Activated CD8-positive, alpha-beta memory T cell treated with anti-CD3 and anti-CD28 coated beads, Interleukin-2, amount 50 U/mL, for 1 hour (primary cell): ENCODE results near the gene GGACT.

ENCODE experiments used
- DNase-seq: peaks from one replicate; pipeline ENCODE4 v3.0.0-alpha.2; 2020; ENCODE audit errors: extremely low read depth

The GGACT gene

DNA sequence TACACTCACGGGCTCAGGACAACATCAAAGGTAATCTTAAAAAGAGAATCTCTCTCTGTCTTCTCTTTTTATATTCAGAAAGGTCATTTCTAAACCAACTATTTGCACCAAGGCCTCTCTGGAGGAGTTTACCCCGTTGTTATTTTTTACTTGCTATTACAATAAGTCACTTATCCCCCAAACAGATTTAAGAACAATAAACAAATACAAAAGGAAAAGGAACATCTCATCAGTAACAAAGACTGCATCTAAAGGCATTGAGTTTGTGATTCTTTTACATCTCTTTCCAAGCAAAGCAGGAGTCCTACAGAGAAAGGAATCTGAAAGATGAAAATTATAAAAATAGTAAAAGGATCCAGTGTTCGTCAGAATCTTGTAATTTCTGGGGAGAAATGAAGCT, 75.4 kb downstream of the GGACT start:
- DNase-seq: no peak

DNA sequence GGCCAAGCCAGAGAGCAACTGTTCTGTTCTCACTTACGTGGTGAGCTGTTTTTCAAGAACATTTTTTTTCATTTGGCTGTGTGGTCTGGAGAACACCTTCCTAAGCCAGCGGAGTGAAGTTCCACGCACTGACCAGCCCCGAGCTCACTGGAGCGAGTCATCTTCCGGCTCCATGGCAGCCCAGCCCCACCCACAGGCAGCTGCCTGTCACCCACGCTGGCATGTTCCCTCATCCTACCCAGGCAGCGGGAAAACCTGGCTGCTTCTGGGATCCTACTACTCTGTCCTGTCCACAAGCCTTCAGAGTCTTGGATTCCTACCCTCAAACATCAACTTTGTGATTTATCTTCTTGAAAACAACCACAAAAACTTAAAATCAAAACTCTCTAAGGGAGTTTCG, 76.2 kb downstream of the GGACT start:
- no peak for DNase-seq

DNA sequence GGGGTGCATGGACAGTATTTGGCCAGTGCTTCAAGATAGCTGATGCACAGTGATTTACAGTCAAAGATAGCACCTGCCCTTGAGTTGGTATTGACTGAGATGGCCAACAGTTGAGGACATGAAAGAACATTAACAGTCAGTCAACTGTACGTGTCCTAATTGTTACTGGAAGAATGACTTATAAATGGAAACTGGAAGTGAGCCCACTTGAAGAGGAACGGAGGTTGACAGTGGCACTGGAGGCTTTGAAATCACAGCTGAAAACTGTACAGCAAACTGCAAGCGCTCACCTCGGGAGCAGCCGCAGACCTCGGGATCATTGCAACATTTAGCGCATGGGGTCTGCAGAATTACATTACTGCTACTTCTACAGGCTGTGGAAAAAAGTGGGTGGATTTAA, 77.1 kb downstream of the GGACT start:
- no peak for DNase-seq

DNA sequence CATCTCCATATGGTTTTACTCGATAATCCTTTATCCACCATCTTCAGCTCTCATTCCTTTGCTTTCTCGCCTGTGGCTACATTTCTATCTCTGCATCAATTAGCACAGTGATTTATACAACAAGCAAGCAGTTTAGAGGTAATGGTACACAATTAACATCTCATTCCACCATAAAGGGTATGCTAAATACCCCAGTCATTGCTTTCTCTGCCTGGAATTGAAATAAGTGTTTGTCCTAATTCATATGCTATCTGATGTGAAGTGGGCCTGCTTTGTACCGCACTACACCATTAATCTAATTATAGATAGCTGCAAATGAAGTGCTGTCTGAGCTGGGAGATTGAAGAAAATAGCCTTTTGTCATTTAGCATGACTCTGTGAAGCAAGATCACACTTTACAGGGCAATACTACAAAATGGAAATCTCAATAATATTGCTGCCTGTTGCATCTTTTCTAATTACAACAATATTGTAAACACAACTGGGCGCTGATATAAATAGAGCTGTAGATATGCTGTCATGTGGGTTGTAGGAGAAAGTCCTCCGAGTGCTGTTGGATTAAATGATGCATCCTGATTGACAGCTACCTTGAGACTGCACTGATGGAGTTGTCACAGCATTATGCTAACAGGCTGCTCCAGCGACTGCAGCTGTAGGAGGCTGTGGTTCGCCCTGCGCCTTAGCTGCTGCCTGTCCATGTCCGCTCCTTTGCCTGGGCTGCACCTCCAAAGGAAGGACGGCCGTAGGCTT, 78.2 kb downstream of the GGACT start:
- no peak for DNase-seq

DNA sequence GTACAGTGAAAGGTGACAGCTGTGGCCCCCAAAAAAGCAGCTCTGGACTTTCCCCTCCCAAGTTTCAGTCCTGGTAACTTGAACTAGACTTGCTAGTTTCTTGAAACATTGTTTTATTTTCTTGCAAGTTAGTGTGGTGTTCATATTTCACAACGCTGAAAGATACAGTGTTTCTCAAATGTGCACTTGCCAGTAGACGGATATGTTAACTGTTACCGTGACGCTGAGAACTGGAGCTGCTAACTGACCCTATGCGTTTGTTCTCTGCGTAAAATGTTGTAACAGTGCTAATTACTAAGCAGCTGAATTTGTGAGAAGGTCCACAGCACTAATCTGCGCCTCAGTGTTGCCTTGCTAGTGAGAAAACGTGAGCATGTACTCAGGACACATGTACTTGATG, 79.6 kb downstream of the GGACT start:
- DNase-seq: no peak

DNA sequence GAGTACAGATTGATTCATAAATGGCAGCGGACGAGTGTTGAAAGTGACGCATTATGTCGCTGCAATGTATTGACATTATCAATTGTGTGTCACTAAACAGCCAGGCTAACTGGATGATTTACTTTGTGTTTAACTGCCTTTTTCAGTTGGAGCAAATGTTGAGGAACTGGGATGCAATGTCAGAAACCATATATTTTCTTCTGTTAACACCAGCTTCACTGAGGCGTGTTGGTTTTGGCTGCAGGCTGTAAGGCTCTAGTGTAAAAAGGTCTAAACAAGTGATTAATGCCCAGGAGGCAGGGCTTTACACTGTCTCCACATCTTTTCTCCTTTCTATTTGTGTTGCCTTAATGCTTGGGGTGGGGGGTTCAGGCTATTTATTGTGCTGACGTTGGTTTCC, 80.1 kb downstream of the GGACT start:
- DNase-seq: no peak

DNA sequence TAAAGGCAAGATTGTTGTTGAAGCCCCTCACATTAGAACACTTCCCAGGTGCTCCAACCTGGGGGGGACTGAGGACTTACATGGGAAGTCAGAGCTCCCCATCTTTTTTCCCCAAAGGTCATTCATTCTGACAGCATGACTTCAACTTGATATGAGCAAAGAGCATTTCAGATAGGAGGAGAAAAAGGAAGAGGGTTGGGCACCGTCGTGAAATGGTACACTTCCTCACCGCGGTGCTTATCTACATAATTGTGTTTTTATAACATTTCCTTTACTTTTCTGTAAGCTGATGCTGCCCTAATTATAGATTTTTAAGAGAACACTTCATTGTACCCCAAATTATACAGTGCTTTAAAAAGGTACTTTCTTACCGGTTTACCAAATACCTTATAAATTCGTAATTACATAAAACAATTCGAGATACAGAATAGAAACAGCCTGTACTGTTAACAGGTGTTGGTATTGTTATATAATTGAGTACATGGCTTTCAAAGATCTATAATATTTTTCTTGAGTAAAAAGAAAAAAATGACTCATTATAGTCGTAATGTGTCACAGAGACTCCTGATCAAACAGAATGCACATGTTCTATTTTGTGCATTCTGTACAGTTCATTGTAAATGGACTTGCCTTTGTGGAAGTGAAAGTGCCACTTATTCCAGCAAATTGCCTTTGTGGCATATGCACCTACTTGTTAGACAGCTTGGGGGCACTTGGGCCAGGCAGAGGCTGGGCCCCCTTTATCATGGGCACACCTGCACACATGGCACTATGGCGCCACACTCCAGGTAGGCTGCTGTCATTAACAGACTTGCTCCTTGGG, 81.8 kb downstream of the GGACT start:
- no peak for DNase-seq

DNA sequence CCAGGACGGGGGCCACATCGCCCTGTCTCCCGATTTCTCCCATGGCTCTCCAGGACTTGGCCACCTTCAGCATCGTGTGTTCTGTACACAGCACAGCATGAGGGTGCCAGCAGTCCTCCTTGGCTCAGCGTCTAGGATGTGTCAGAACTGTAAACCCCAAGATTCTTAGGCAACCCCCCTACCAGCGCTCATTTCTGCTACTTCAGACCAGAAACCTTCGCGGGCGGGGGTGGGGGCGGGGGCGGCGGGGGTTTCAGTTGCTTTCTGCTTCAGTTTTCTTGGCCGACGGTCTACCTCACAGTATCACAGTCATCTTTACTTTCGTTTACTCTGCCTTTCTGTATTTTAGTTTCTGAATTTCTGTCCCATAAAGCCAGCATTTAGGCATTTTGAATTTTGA, 82.4 kb downstream of the GGACT start:
- no peak for DNase-seq

DNA sequence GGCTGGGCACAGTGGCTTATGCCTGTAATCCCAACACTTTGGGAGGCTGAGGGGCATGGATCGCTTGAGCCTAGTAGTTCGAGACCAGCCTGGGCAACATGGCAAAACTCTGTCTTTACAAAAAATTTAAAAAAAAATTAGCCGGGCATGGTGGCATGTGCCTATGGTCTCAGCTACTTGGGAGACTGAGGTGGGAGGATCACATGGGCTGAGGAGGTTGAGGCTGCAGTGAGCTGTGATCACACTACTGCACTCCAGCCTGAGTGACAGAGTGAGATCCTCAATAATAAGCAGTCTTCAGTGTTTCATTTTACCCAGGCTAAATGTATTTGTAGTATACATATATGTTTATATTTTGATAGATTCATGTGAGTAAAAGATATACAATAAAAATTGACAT, 85.0 kb downstream of the GGACT start:
- DNase-seq: no peak

DNA sequence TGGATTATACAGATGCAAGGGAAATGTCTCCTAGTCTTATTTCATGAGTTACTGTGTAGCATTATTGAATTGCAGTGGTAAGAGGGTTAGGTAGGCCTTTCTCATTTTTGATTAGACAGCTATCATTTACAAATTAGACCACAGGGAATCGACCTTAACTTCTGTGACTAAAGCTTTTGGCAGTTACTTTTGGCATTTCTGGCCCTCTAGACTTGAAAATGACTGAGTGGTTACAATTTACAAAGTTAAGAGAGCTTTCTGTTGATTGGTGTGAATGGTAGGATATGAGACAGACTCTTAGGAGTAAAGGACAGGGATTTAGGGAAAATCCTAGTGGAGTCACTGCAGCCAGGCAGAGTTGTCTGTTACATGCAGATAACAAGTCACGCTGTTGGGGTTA, 86.1 kb downstream of the GGACT start:
- no peak for DNase-seq

DNA sequence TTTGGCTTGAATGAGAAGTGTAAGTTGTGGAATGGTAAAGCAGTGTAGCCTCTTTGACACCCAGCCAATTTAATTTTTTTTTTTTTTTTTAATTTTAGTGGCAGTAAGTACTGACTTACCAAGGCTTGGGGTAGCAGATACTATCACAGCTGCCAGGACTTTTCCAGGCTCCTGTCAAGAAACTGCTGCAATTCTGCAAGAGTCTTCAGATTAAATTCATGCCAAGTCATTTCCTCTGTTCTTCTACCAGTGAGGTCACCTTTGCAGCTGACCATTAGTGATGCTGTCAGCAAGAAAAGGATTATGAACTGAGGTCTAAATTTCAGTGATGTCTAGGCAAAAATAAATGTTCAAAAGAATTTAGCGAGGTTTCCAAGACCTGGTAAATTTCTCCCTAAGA, 91.2 kb downstream of the GGACT start:
- no peak for DNase-seq

DNA sequence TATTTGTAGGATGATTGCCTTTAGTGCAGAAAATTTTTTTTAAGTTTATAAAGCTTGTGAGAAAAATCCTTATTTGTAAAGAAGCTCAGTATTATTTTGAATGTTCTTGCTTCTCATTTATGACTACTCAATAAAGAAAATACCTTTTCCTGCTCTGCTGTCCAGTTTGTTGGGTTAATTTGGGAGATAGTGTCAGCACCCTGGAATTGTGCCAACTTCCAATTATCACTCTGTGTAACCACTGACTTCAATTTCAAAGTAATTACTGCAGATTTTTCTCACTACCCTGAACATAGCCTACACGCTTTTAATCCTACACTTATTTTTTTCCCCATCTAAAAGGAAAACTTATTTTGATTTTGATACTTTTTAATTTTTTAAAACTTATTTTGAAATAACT, 93.1 kb downstream of the GGACT start:
- no peak for DNase-seq

DNA sequence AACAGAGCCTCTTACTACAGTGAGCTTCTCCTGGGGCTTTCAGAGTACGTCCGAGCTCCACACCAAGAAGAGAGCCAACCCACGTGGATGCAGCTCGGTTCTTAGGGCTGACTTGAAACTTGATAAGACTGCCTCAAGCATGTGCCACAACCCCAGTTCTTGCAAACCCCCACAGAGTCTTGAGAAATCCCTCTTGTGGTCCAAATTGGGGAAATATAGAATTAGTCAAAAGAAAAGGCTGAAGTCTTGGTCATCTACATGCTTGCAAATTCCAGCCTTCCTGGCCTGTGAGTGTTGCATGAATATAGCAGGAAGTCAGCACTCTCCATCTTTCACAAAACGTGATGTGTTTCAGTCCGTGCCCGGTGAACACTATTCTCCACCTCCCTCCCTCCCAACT, 95.2 kb downstream of the GGACT start:
- DNase-seq: no peak

DNA sequence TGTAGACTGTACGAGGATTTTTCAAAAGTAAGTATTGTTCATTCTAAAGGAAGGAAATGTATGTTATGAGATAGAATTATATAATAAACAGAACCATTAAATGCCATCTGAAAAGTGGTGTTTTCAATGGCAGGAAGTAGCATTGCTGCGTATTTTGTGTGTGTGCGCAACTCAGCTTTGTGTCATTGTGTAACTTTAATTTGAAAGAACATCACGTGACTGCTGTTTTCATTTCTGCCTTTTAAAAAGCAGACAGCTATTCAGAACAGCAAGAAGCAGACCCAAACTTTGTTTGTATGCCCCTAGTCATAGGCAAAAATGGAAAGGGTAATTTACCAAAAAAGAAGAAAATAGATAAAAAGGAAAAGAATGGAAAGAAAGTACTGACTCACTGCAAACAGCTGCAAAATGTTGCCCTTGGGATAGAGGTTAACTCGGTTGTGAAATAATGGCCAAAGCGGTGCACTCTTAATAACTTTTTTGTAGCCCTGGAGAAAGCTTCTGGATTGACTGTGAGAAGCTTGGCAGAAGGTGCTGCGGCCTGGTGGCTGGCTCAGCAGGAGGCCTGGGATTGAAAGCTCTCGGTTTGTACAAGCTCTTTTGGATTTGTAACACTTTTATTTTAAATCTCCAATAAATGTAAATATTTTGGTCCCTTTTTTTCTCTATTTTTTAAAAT, 97.3 kb downstream of the GGACT start:
- no peak for DNase-seq

DNA sequence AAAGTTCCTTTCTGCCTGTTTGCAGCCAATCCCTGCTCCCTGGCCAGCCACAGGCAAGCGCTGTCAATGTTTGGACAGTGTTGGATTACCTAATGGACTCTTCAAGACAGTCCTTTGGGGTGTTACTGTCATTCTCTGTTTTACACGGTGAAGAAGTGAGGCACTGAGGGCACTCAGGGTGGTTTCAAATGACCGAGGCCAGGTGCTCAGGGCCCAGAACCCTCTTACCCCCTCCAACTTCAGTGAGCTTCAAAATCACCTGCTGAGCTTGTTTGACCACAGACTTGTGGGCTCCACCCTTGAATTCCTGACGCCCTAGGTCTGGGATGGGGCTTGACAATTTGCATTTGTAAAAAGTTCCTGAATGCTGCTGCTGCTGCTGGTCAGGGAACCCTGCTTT, 97.9 kb downstream of the GGACT start:
- no peak for DNase-seq

DNA sequence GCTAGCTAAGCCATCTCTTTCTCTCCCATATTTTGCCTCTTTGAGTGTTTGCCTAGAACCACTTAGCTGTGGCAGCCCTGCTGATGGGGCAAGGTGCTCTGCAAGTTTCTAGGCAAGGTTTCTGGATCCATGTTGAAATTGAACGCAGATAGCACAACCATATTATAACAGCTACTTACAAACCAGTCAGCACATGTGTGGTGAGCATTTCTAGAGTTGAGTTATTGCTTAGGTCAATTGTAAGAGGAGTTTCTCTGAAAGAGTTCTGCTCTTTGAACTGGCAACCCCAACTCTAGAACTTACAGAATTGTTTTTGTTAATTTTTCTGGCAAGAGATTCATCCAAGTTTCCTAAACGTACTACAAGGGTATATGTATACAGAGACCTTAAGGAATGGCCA, 103.3 kb downstream of the GGACT start:
- DNase-seq: no peak

DNA sequence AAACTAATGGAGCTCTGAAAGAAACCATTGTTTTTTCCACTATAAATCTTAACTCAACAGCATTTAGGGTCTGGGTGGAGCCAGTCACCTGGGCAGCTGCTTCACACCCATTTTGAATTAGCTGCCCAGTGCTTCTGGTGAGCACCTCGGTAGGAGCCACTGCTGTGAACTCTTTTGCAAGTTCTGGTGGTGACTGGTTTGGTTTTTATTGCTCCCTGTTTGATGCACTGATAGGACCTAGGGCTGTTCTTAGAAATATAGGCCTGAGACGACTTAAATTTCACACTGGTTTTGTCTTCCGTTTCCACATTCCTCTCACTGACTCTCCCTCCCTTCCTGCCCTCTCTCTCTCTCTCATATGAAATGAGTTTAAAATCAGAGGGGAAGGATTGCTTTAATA, 103.9 kb downstream of the GGACT start:
- no peak for DNase-seq

DNA sequence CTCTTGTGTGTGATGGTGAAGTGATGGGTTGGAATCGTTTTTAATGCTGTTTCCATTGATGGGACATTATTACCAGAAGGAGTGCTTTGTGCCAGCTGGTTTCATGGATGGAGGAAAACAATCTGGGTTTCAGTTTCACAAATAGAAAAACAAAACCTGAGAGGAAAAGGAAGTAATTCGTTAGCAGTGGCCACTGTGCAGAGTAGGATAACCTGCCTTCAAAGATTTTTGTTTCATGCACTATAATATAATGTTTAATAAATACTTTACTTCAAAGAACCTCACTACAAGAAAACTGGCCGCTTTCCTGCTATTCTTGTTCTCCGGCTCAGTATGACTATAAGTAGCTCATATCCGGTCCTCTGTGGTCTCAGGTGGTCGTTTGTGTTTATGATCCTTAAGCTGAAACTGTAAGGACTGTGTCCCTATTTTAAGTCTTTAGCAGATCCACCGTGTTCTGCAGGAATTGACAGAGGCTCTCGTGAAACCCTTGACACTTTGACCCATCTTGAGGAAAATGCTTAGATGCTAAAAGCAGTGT, 104.7 kb downstream of the GGACT start:
- no peak for DNase-seq

DNA sequence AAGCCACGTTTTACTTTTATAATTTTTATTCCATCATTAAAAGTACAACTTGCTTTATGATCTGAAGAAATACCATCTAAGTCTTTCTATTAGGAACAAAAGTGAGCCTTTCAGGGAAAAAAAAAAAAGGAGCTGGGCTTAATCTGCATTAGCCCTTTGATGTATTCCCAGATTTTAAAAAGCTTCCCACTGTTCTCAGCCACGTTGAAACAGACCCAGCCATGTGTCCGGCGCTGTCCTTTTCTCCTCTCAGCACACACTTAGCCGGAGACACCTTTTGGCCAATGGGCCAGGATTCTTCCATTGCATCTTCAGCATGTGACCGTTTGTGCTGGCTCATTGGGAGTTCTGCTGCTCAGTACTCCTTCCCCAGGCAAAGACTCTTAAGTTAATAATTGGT, 105.5 kb downstream of the GGACT start:
- DNase-seq: no peak

DNA sequence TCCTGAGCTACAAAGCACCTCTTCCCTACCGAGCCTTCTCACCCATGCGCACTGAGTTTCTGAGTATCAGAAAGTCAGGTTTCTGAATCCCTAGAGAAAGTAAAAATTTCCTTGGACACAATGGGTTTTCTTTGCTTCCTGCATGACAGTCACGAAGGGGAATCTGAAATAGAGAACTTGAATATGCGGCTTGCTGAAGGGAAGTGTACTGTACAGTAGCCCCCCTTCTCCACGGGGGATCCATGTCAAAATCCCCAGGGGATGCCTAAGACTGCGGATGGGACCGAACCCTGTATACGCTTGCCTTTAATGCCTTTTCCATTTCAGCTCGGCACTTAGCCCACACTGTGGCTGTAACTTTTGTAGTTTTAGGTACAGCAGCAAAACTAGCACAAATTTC, 107.9 kb downstream of the GGACT start:
- DNase-seq: no peak
